Right lobe of liver (tissue), 4 donors: ENCODE data around the gene EXOC4.

ENCODE experiments used
- POLR2A ChIP-seq: fragments of 450-650 bp; IDR thresholded peaks from one replicate; pipeline ENCODE4 v1.6.1; 2017; ENCODE audit warnings: antibody characterized with exemption, mild to moderate bottlenecking
- TF ChIP-seq, protein P1 (sequence below), 4 donors: fragments of 200-600 bp in 3 of 4; fragments of 450-650 bp in 1 of 4; IDR thresholded peaks; one replicate each; pipeline versions ENCODE4 v1.5.1 to v1.8.0; 2016 to 2022; ENCODE audit warnings: antibody characterized with exemption in 4 of 4, mild to moderate bottlenecking in 2 of 4
- donor health status: DM: no; HTN: no; CAD: no.
- donor health status: DM: no; HTN: no; CAD: no.
- donor health status: DM: no; HTN: yes; CAD: no.

DNA sequence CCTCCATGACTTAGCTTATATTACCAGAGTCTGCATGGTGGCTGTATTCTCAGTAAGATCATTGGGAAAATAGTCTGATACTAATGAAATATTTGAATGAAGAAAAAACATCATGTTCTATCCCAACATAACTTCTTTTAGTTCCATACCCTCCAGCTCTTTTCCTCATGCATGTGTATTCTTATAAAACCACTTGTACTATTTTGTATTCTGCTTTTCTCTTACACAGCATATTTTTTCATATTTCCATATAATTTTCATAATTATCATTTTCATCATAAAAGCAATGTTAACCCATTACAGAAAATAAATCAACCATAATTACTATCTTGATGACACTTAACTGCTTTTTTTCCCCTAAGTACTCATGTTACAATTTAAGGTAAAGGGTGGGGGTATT lies 503.0 kb downstream of the EXOC4 start:
- TF ChIP-seq, protein P1, sequence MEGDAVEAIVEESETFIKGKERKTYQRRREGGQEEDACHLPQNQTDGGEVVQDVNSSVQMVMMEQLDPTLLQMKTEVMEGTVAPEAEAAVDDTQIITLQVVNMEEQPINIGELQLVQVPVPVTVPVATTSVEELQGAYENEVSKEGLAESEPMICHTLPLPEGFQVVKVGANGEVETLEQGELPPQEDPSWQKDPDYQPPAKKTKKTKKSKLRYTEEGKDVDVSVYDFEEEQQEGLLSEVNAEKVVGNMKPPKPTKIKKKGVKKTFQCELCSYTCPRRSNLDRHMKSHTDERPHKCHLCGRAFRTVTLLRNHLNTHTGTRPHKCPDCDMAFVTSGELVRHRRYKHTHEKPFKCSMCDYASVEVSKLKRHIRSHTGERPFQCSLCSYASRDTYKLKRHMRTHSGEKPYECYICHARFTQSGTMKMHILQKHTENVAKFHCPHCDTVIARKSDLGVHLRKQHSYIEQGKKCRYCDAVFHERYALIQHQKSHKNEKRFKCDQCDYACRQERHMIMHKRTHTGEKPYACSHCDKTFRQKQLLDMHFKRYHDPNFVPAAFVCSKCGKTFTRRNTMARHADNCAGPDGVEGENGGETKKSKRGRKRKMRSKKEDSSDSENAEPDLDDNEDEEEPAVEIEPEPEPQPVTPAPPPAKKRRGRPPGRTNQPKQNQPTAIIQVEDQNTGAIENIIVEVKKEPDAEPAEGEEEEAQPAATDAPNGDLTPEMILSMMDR (IDR thresholded peaks at IDR 0.05): no peak
- TF ChIP-seq POLR2A: no peak
